Breast epithelium (tissue), 4 donors: ENCODE data around the gene CKLF. TPM values are rescaled to one million over a fixed set of nuclear protein-coding genes. Genes with fewer than 3 reads are reported as not detected.
"Not testable (repeated sequence)": the region's sequence is repeated elsewhere in the genome, so short reads cannot be mapped to it uniquely, and the experiment has no call there.

Experiments
- DNase-seq, 2 donors: peaks; one replicate each; pipeline ENCODE4 v3.0.0-alpha.2; 2019; ENCODE audit warnings: low spot score in 2 of 2
- H3K27ac ChIP-seq, 2 donors: fragments of 200-600 bp; sonication (generic) in 1 of 2; one replicate each; pipeline ENCODE4 v1.5.1; 2016 to 2019; ENCODE audit warnings: mild to moderate bottlenecking in 1 of 2
- H3K27me3 ChIP-seq, 2 donors: fragments of 200-600 bp; sonication (generic) in 1 of 2; one replicate each; pipeline versions ENCODE4 v1.5.1 to v1.6.0; 2017 to 2019; ENCODE audit warnings: control low read depth in 1 of 2, mild to moderate bottlenecking in 1 of 2
- H3K36me3 ChIP-seq: fragments of 200-600 bp; one replicate; pipeline ENCODE4 v1.5.1; 2019
- H3K4me1 ChIP-seq, 2 donors: fragments of 200-600 bp; sonication (generic); one replicate each; pipeline ENCODE4 v1.5.1; 2016 to 2019; ENCODE audit warnings: control low read depth in 1 of 2
- H3K4me3 ChIP-seq, 3 donors: fragments of 200-600 bp; sonication (generic); 1 replicate in 2 of 3; 2 replicates in 1 of 3; pipeline ENCODE4 v1.5.1; 2016 to 2019; ENCODE audit warnings: mild to moderate bottlenecking in 3 of 3, moderate library complexity in 2 of 3
- H3K9me3 ChIP-seq, 2 donors: fragments of 200-600 bp; sonication (generic) in 1 of 2; one replicate each; pipeline ENCODE4 v1.5.1; 2016 to 2019; ENCODE audit warnings: control low read depth in 1 of 2
- CTCF ChIP-seq, 3 donors: fragments of 450-650 bp; IDR thresholded peaks; one replicate each; pipeline ENCODE4 v1.5.1; 2016 to 2017; ENCODE audit warnings: antibody characterized with exemption in 3 of 3, mild to moderate bottlenecking in 3 of 3, moderate library complexity in 3 of 3
- POLR2A ChIP-seq: fragments of 450-650 bp; IDR thresholded peaks from one replicate; pipeline ENCODE4 v1.6.1; 2016; ENCODE audit warnings: antibody characterized with exemption, mild to moderate bottlenecking, moderate library complexity
- POLR2AphosphoS5 ChIP-seq, 3 donors: sonication (generic); formaldehyde crosslinking; IDR thresholded peaks; one replicate each; pipeline ENCODE4 v1.6.1; 2017; ENCODE audit warnings: antibody characterized with exemption in 3 of 3
- intact Hi-C: fragments of 100-400 bp; cut with DNase I; formaldehyde crosslinking; loops from one replicate; pipeline ENCODE4 v1.15.1; 2023; ENCODE audit warnings: low total_unique reads
- total RNA-seq, 3 donors: library from RNA; depleted of rRNA; stranded (reverse); fragments of >200 nt; gene quantifications; one replicate each; pipeline ENCODE4 v1.1.0, GENCODE V29; 2016

Gene CKLF
- total RNA-seq, 3 donors from 2014 or later: 36.6 to 62.6 (median 44.9) TPM

GRCh38 chr16:66563574-66564334 is 11.4 kb downstream of the CKLF start:
- no peak for TF ChIP-seq CTCF (IDR thresholded peaks at IDR 0.05)
- TF ChIP-seq POLR2A: no peak
- no peak for TF ChIP-seq POLR2AphosphoS5 (IDR thresholded peaks at IDR 0.05)
- no peaks in the 10 kb centered on the region for H3K27me3 ChIP-seq
- no peak overlapping the region for H3K27ac ChIP-seq
- no peaks in the 10 kb centered on the region for H3K9me3 ChIP-seq
- no peak for DNase-seq
- H3K4me3 ChIP-seq: no peak overlapping the region
- no peaks in the 10 kb centered on the region for H3K36me3 ChIP-seq
- H3K4me1 ChIP-seq: no peaks in the 10 kb centered on the region
- intact Hi-C loops: no loop called here

- H3K9me3 ChIP-seq: no peaks in the 10 kb centered on the region
- no peak within 1 kb of the TSS for H3K4me3 ChIP-seq
- intact Hi-C loops: no loop called here
- H3K27ac ChIP-seq: no peak within 1 kb of the TSS
- no peak for TF ChIP-seq POLR2A
- no peaks in the 10 kb centered on the region for H3K27me3 ChIP-seq
- no peak for DNase-seq
- H3K4me1 ChIP-seq: no peaks in the 10 kb centered on the region
- H3K36me3 ChIP-seq: no peaks in the 10 kb centered on the region
Observed at GRCh38 chr16:66566051-66566901, 13.9 kb downstream of the CKLF start, which contains the start of gene CMTM1. Gene CMTM1, plus strand, starts transcription at chr16:66566439. Its CDS starts 75 bp downstream, at chr16:66566514.

- H3K36me3 ChIP-seq, H3K4me1 ChIP-seq, H3K9me3 ChIP-seq, intact Hi-C loops, H3K27ac ChIP-seq, H3K27me3 ChIP-seq, H3K4me3 ChIP-seq, DNase-seq: not testable (repeated sequence)
Observed at GRCh38 chr16:66567270-66567669, 14.9 kb downstream of the CKLF start.

GRCh38 chr16:66568355-66568754 is 16.0 kb downstream of the CKLF start:
- H3K4me3 ChIP-seq: no peak overlapping the region
- no peaks in the 10 kb centered on the region for H3K27me3 ChIP-seq
- no peak for DNase-seq
- no peaks in the 10 kb centered on the region for H3K9me3 ChIP-seq
- H3K27ac ChIP-seq: no peak overlapping the region
- intact Hi-C loops: no loop called here
- no peaks in the 10 kb centered on the region for H3K4me1 ChIP-seq
- no peaks in the 10 kb centered on the region for H3K36me3 ChIP-seq
- TF ChIP-seq POLR2A (no peak), CTCF (IDR thresholded peaks at IDR 0.05) (no peak), POLR2AphosphoS5 (IDR thresholded peaks at IDR 0.05) (no peak)

GRCh38 chr16:66569131-66569530 is 16.8 kb downstream of the CKLF start:
- intact Hi-C loops: no loop called here
- no peak for DNase-seq
- no peaks in the 10 kb centered on the region for H3K27me3 ChIP-seq

More at GRCh38 chr16:66569131-66569530, 16.8 kb downstream of the CKLF start:
- Histone ChIP-seq H3K4me1 (no peaks in the 10 kb centered on the region), H3K9me3 (no peaks in the 10 kb centered on the region), H3K4me3 (no peak overlapping the region), H3K27ac (no peak overlapping the region), H3K36me3 (no peaks in the 10 kb centered on the region)
- TF ChIP-seq POLR2AphosphoS5 (IDR thresholded peaks at IDR 0.05) (no peak), POLR2A (no peak), CTCF (IDR thresholded peaks at IDR 0.05) (no peak)
